ENCODE data around the gene RAB3GAP2.
"Not testable (repeated sequence)": the region's sequence is repeated elsewhere in the genome, so short reads cannot be mapped to it uniquely, and the experiment has no call there.

The RAB3GAP2 gene

GRCh38 chr1:220221269-220221668 is 51.0 kb downstream of the RAB3GAP2 start:
- TF ChIP-seq CTCF (IDR thresholded peaks at IDR 0.05) (no peak), ZFX (IDR thresholded peaks at IDR 0.05; ENCODE audit: borderline replicate concordance) (no peak)
- no peak overlapping the region for H3K27ac ChIP-seq

- not testable (repeated sequence) for H3K27ac ChIP-seq
Observed at GRCh38 chr1:220220699-220221040, 51.6 kb downstream of the RAB3GAP2 start.

- H3K27ac ChIP-seq: no peak overlapping the region
- TF ChIP-seq ZFX (IDR thresholded peaks at IDR 0.05; ENCODE audit: borderline replicate concordance): no peak
Observed at GRCh38 chr1:220219865-220220698, 52.2 kb downstream of the RAB3GAP2 start.

- TF ChIP-seq ZFX (IDR thresholded peaks at IDR 0.05; ENCODE audit: borderline replicate concordance): no peak
- TF ChIP-seq CTCF (IDR thresholded peaks at IDR 0.05): no peak
- no peak overlapping the region for H3K27ac ChIP-seq
Observed at GRCh38 chr1:220219136-220219442, 53.2 kb downstream of the RAB3GAP2 start.

- peak; percentile 85 for TF ChIP-seq CTCF (IDR thresholded peaks at IDR 0.05)
- not testable (repeated sequence) for H3K27ac ChIP-seq
Observed at GRCh38 chr1:220218397-220219135, 53.7 kb downstream of the RAB3GAP2 start.

GRCh38 chr1:220217383-220217988 is 54.8 kb downstream of the RAB3GAP2 start:
- TF ChIP-seq ZFX (IDR thresholded peaks at IDR 0.05; ENCODE audit: borderline replicate concordance): no peak
- TF ChIP-seq CTCF (IDR thresholded peaks at IDR 0.05): peak; percentile 90

GRCh38 chr1:220213382-220213983 is 58.8 kb downstream of the RAB3GAP2 start:
- TF ChIP-seq ZFX (IDR thresholded peaks at IDR 0.05; ENCODE audit: borderline replicate concordance) (no peak), CTCF (IDR thresholded peaks at IDR 0.05) (no peak)
- H3K27ac ChIP-seq: no peak overlapping the region

More at GRCh38 chr1:220217383-220217988, 54.8 kb downstream of the RAB3GAP2 start:
- no peak overlapping the region for H3K27ac ChIP-seq

- TF ChIP-seq CTCF (IDR thresholded peaks at IDR 0.05) (no peak), ZFX (IDR thresholded peaks at IDR 0.05; ENCODE audit: borderline replicate concordance) (no peak)
Observed at GRCh38 chr1:220207411-220207810, 64.8 kb downstream of the RAB3GAP2 start.

GRCh38 chr1:220204758-220205157 is 67.5 kb downstream of the RAB3GAP2 start:
- not testable (repeated sequence) for H3K27ac ChIP-seq

More at GRCh38 chr1:220207411-220207810, 64.8 kb downstream of the RAB3GAP2 start:
- H3K27ac ChIP-seq: no peak overlapping the region

All from 22Rv1 (cell line).